ENCODE data around the gene WBP2.

The WBP2 gene

DNA sequence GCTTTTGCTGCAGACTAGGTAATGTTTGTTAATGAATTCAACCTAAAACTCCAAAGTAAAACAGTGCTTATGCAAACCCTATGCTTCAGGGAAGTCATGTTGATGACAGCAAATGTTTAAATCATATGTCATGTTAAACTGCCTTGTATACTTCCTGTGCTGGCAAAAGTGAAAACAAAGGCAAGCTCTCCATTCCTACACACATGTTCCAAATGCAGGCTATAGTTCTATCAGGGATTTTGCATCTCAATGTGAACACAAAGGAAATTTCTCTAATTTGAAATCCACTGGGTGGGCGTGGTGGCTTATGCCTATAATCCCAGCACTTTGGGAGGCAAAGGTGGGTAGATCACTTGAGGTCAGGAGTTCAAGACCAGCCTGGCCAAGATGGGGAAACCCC, 51.3 kb downstream of the WBP2 start:
- H3K9me2 ChIP-seq (replicated peaks; ENCODE audit: insufficient read depth, low read length) = no peaks in the 10 kb centered on the region
- no peaks in the 10 kb centered on the region for H3K36me3 ChIP-seq (replicated peaks; ENCODE audit: insufficient read depth, low read length)
- no peak overlapping the region for H2AFZ ChIP-seq (ENCODE audit: low read length)
- H3K9ac ChIP-seq (ENCODE audit: low read length) = no peak overlapping the region
- H3K9me3 ChIP-seq (replicated peaks; ENCODE audit: insufficient read depth, low read length) = no peaks in the 10 kb centered on the region
- no peaks in the 10 kb centered on the region for H3F3A ChIP-seq (ENCODE audit: insufficient read depth, low read length)
- H3K4me2 ChIP-seq (ENCODE audit: low read depth, low read length) = no peak overlapping the region
- peaks cover 4% of the 10 kb centered on the region; the same call in 1 of the 2 replicates for H3K79me2 ChIP-seq (ENCODE audit: low read length)
- no peak for TF ChIP-seq EZH2 (optimal IDR thresholded peaks at IDR 0.05; ENCODE audit: low read depth, low read length)
- TF ChIP-seq EZH2phosphoT487 (IDR thresholded peaks at IDR 0.05; ENCODE audit: low read length) = no peak
- TF ChIP-seq, protein P1, sequence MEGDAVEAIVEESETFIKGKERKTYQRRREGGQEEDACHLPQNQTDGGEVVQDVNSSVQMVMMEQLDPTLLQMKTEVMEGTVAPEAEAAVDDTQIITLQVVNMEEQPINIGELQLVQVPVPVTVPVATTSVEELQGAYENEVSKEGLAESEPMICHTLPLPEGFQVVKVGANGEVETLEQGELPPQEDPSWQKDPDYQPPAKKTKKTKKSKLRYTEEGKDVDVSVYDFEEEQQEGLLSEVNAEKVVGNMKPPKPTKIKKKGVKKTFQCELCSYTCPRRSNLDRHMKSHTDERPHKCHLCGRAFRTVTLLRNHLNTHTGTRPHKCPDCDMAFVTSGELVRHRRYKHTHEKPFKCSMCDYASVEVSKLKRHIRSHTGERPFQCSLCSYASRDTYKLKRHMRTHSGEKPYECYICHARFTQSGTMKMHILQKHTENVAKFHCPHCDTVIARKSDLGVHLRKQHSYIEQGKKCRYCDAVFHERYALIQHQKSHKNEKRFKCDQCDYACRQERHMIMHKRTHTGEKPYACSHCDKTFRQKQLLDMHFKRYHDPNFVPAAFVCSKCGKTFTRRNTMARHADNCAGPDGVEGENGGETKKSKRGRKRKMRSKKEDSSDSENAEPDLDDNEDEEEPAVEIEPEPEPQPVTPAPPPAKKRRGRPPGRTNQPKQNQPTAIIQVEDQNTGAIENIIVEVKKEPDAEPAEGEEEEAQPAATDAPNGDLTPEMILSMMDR (IDR thresholded peaks at IDR 0.05; ENCODE audit: low read length) = no peak
- no peak for DNase-seq
- H3K27ac ChIP-seq (ENCODE audit: low read length) = no peak overlapping the region
- no peaks in the 10 kb centered on the region for H3K27me3 ChIP-seq (replicated peaks; ENCODE audit: insufficient read depth, low read length)
- H3K4me1 ChIP-seq (ENCODE audit: low read length) = no peaks in the 10 kb centered on the region
- H4K20me1 ChIP-seq (ENCODE audit: insufficient read depth, low read length) = no peaks in the 10 kb centered on the region
- no peak overlapping the region for H3K4me3 ChIP-seq (ENCODE audit: low read length)

DNA sequence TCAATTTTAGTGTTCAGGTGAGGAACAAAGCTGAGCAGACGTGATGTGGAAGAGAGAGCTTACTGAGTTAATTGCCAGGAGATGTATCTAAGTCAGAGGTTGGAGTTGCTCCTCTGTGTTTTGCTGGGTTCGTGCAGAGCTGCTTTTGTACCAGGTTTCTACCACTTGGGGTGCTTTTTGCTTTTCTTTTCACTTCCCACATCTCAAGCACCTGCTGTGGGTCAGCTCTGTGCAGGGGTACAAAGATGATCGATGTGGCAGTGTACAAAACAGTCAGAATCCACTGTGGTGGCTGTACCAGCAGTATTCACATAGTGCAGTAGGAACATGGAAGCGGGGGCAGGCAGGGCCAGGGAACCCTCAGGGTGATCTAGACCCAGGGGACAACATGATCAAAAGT, 55.7 kb downstream of the WBP2 start:
- no peaks in the 10 kb centered on the region for H3K9me2 ChIP-seq (replicated peaks; ENCODE audit: insufficient read depth, low read length)
- DNase-seq = no peak
- no peak overlapping the region for H3K27ac ChIP-seq (ENCODE audit: low read length)
- no peak overlapping the region for H3K4me3 ChIP-seq (ENCODE audit: low read length)
- H4K20me1 ChIP-seq (ENCODE audit: insufficient read depth, low read length) = no peaks in the 10 kb centered on the region
- no peaks in the 10 kb centered on the region for H3K36me3 ChIP-seq (replicated peaks; ENCODE audit: insufficient read depth, low read length)
- H3K27me3 ChIP-seq (replicated peaks; ENCODE audit: insufficient read depth, low read length) = no peaks in the 10 kb centered on the region
- no peak overlapping the region for H2AFZ ChIP-seq (ENCODE audit: low read length)
- TF ChIP-seq, protein P1 (IDR thresholded peaks at IDR 0.05; ENCODE audit: low read length) = no peak
- TF ChIP-seq EZH2phosphoT487 (IDR thresholded peaks at IDR 0.05; ENCODE audit: low read length) (no peak), EZH2 (optimal IDR thresholded peaks at IDR 0.05; ENCODE audit: low read depth, low read length) (no peak)
- no peaks in the 10 kb centered on the region for H3K4me1 ChIP-seq (ENCODE audit: low read length)
- H3K4me2 ChIP-seq (ENCODE audit: low read depth, low read length) = no peak overlapping the region
- H3K79me2 ChIP-seq (ENCODE audit: low read length) = peaks cover 23% of the 10 kb centered on the region
- no peaks in the 10 kb centered on the region for H3K9me3 ChIP-seq (replicated peaks; ENCODE audit: insufficient read depth, low read length)
- no peak overlapping the region for H3K9ac ChIP-seq (ENCODE audit: low read length)
- H3F3A ChIP-seq (ENCODE audit: insufficient read depth, low read length) = no peaks in the 10 kb centered on the region

DNA sequence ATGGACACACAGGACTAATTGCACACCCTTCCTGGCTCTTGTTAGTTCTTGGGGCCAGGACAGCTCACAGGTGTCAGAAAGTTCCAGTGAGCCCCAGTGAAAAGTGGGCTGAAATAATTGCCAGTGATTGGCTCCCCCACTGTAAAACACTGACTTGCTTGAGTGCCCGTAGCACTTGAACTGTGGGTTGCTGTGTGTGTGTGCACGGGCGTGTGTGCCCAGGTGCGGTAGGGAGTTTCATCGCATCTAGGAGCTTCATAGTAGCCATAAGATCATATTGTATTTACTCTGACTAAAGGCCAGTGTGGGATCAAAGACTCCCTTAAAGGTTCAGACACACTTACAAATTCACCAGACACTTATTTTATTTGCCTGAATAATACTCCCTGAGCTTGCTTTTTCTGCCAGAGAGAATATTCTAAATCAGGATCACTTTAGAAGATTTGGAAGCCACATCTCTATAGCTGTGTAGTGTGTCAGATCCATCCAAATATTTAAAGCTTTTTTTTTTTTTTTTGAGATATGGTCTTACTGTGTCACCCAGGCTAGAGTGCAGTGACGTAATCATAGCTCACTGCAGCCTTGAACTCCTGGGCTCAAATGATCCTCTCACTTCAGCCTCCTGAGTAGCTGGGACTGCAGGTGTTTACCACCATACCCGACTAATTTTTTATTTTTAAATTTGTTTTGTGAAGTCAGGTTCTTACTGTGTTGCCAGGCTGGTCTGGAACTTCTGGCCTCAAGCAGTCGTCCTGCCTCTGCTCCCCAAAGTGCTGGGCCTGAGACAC, 59.1 kb downstream of the WBP2 start:
- Histone ChIP-seq H3K79me2 (ENCODE audit: low read length) (peaks cover 39% of the 10 kb centered on the region), H3K36me3 (replicated peaks; ENCODE audit: insufficient read depth, low read length) (no peaks in the 10 kb centered on the region), H3F3A (ENCODE audit: insufficient read depth, low read length) (no peaks in the 10 kb centered on the region), H3K4me3 (ENCODE audit: low read length) (no peak overlapping the region), H3K9ac (ENCODE audit: low read length) (no peak overlapping the region), H3K4me2 (ENCODE audit: low read depth, low read length) (no peak overlapping the region), H2AFZ (ENCODE audit: low read length) (no peak overlapping the region), H3K9me2 (replicated peaks; ENCODE audit: insufficient read depth, low read length) (no peaks in the 10 kb centered on the region), H3K27ac (ENCODE audit: low read length) (no peak overlapping the region), H3K27me3 (replicated peaks; ENCODE audit: insufficient read depth, low read length) (no peaks in the 10 kb centered on the region), H4K20me1 (ENCODE audit: insufficient read depth, low read length) (no peaks in the 10 kb centered on the region), H3K4me1 (ENCODE audit: low read length) (no peaks in the 10 kb centered on the region), H3K9me3 (replicated peaks; ENCODE audit: insufficient read depth, low read length) (no peaks in the 10 kb centered on the region)
- DNase-seq = no peak
- no peak for TF ChIP-seq EZH2 (optimal IDR thresholded peaks at IDR 0.05; ENCODE audit: low read depth, low read length)
- TF ChIP-seq EZH2phosphoT487 (IDR thresholded peaks at IDR 0.05; ENCODE audit: low read length) = no peak
- TF ChIP-seq, protein P1 (IDR thresholded peaks at IDR 0.05; ENCODE audit: low read length) = no peak

All from MM.1S (cell line).